Measurements from ENCODE around the gene SPATS2.

Gene SPATS2

GRCh38 chr12:49340971-49341776, 26.1 kb upstream of the SPATS2 start:
- Histone ChIP-seq H3K9me3 (ENCODE audit: control insufficient read depth, insufficient read depth, low read depth, low read length) (no peaks in the 10 kb centered on the region), H3K4me3 (ENCODE audit: low read depth, low read length) (no peak overlapping the region), H3K4me1 (ENCODE audit: control insufficient read depth, insufficient read depth, low read length) (peaks cover 16% of the 10 kb centered on the region), H3K27ac (ENCODE audit: extremely low read depth, low read depth, low read length) (no peak overlapping the region; the same call in 1 of the 2 replicates), H3K36me3 (ENCODE audit: control insufficient read depth in 2 of 2, insufficient read depth in 1 of 2, low read length in 2 of 2) (no peaks in the 10 kb centered on the region)
- CTCF ChIA-PET = interaction anchor here (0.6 to 3.9 kb wide), 13 partner anchors 9 to 362 kb away, joined by 3 to 92 read pairs (median 10); partner anchors contain the start of genes PRPH, SPATS2 and TROAP
- POLR2A ChIA-PET = interaction anchor here (2.3 to 2.6 kb wide), 2 partner anchors 26 to 210 kb away, joined by 6 to 11 read pairs; partner anchors contain the start of genes SPATS2 and TUBA1B
- peak; percentile 79; the same call in 1 of the 2 replicates for TF ChIP-seq SCRT1 (tag by site-specific recombination; IDR thresholded peaks at IDR 0.05; ENCODE audit: borderline replicate concordance)
- TF ChIP-seq ZNF121 (tag by site-specific recombination; IDR thresholded peaks at IDR 0.05) = no peak
- TF ChIP-seq ZNF677 (tag by site-specific recombination; IDR thresholded peaks at IDR 0.05) = peak; percentile 91
- TF ChIP-seq, protein P1, sequence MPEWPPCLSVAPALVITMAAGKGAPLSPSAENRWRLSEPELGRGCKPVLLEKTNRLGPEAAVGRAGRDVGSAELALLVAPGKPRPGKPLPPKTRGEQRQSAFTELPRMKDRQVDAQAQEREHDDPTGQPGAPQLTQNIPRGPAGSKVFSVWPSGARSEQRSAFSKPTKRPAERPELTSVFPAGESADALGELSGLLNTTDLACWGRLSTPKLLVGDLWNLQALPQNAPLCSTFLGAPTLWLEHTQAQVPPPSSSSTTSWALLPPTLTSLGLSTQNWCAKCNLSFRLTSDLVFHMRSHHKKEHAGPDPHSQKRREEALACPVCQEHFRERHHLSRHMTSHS (tag by site-specific recombination; IDR thresholded peaks at IDR 0.05) = no peak
- TF ChIP-seq ZNF658 (tag by site-specific recombination; IDR thresholded peaks at IDR 0.05) = no peak
- no peak for TF ChIP-seq ZNF398 (tag by site-specific recombination; IDR thresholded peaks at IDR 0.05)
- no peak for TF ChIP-seq ZBTB21 (tag by site-specific recombination; IDR thresholded peaks at IDR 0.05)
- TF ChIP-seq AEBP2 (tag by site-specific recombination; IDR thresholded peaks at IDR 0.05; ENCODE audit: borderline replicate concordance) = no peak
- peak; percentile 80 for TF ChIP-seq SCRT2 (tag by site-specific recombination; IDR thresholded peaks at IDR 0.05)
- no peak for TF ChIP-seq ZBTB48 (tag by site-specific recombination; IDR thresholded peaks at IDR 0.05)
- no peak for TF ChIP-seq ZBTB8A (tag by site-specific recombination; IDR thresholded peaks at IDR 0.05)

DNA sequence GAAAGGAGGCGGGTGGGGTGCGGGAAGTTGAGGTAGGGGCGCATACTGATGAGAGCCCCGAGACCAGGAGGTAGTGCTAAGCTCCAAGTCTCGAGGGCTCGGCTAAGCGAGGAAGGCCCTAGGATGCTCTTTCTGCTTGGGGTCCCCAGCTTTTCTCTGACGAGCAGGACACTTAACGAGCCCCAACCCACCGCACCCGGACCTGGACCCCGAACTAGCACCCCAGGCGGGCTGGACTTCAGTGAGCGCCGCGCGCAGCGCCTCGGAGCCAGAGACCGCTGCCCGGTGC, 25.5 kb upstream of the SPATS2 start:
- no peak for TF ChIP-seq ZNF596 (tag by site-specific recombination; IDR thresholded peaks at IDR 0.05)
- TF ChIP-seq ZNF239 (tag by site-specific recombination; IDR thresholded peaks at IDR 0.05) = no peak
- TF ChIP-seq ZNF521 (tag by site-specific recombination; IDR thresholded peaks at IDR 0.05) = no peak
- no peak for TF ChIP-seq ZNF423 (tag by site-specific recombination; IDR thresholded peaks at IDR 0.05)
- TF ChIP-seq ZNF175 (tag by site-specific recombination; IDR thresholded peaks at IDR 0.05) = no peak
- TF ChIP-seq HOXD13 (CRISPR knock-in tag; IDR thresholded peaks at IDR 0.05; ENCODE audit: borderline replicate concordance) = no peak
- no peak for TF ChIP-seq ZSCAN30 (tag by site-specific recombination; IDR thresholded peaks at IDR 0.05)
- TF ChIP-seq ZNF292 (tag by site-specific recombination; IDR thresholded peaks at IDR 0.05; ENCODE audit: borderline replicate concordance, low read depth) = no peak
- no peak for TF ChIP-seq ZNF610 (tag by site-specific recombination; IDR thresholded peaks at IDR 0.05; ENCODE audit: borderline replicate concordance)
- no peak for TF ChIP-seq ZNF354C (tag by site-specific recombination; IDR thresholded peaks at IDR 0.05; ENCODE audit: borderline replicate concordance, low read depth)
- TF ChIP-seq ZNF132 (tag by site-specific recombination; IDR thresholded peaks at IDR 0.05; ENCODE audit: borderline replicate concordance) = no peak
- no peak for TF ChIP-seq ZNF311 (tag by site-specific recombination; IDR thresholded peaks at IDR 0.05; ENCODE audit: borderline replicate concordance)
- TF ChIP-seq ZNF48 (tag by site-specific recombination; IDR thresholded peaks at IDR 0.05) = no peak
- Histone ChIP-seq H3K36me3 (ENCODE audit: control insufficient read depth in 2 of 2, insufficient read depth in 1 of 2, low read length in 2 of 2) (no peaks in the 10 kb centered on the region), H3K9me3 (ENCODE audit: control insufficient read depth, insufficient read depth, low read depth, low read length) (no peaks in the 10 kb centered on the region), H3K27ac (ENCODE audit: extremely low read depth, low read depth, low read length) (no peak overlapping the region), H3K4me3 (ENCODE audit: low read depth, low read length) (no peak overlapping the region), H3K4me1 (ENCODE audit: control insufficient read depth, insufficient read depth, low read length) (peaks cover 17% of the 10 kb centered on the region)
- ChIA-PET POLR2A (interaction anchor here (1.1 to 2.6 kb wide), 5 partner anchors 10 to 211 kb away, joined by 4 to 21 read pairs (median 11); partner anchors contain the start of genes SPATS2, TROAP and TUBA1B), CTCF (interaction anchor here (0.6 to 3.9 kb wide), 21 partner anchors 10 to 361 kb away, joined by 3 to 92 read pairs (median 7); partner anchors contain the start of genes PRPH, SPATS2 and TROAP)
